NCI-H187 treated with DMSO at 0.1 percent for 48 hours (cell line): ENCODE results near the gene GFRA1.

ENCODE experiments used
- DNase-seq: peaks from one replicate; lab custom pipeline; 2025; lab: John Stamatoyannopoulos, UW

GFRA1 gene

DNA sequence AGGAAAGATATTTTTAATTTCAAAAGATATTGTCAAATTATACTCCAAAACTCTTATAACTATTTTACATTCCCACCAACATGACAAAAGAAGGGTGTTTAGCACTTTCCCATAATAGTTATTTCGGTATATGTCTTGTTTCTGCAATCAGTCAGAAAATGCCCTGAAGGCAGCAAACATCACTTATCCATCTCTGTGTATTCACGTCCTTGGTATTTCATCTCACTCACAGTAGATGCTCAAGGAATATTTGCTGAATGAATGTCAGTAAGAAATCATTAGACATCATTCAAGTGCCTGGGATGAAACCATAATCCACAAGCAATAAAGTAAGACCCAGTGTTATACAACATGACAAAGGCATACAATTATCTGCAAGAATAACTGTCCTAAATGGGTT lies 112.7 kb downstream of the GFRA1 start:
- DNase-seq: no peak

DNA sequence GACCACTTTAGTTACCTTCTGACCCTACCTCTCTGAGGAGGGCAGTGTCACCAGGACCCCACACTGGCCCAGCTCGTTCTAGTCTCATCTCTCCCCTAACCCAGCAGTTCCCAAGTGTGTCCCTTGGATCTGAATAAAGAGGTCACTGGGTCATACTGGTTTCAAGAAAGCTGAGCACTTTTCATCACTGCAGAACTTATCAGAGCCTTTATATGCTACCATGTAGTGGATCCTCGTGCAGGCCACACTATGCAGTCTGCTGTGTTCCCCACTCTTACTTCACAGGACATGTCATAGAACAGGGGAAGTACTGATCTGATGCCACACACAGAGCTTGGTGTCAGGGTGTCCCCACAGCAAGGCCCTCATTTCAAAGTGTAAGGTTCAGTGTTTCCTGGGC lies 113.8 kb downstream of the GFRA1 start:
- no peak for DNase-seq

DNA sequence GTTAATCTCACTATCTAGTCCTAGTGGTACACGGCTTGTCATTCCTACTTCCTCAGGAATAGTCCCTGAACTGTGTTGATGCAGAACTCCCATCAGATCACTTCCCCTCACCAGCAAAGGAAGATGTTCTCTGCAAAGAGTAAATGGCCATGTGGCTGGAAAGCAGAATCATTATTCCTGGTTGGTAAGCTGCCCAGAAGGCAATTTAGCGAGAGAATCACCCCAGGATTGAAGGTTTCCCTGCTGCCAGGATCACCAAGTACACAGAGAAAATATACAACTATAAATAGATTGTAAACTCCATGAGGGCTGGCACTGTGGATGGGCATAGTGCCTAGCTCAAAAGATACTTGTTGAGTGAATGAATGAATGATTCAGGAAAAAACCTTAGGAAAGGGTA lies 115.0 kb downstream of the GFRA1 start:
- no peak for DNase-seq

DNA sequence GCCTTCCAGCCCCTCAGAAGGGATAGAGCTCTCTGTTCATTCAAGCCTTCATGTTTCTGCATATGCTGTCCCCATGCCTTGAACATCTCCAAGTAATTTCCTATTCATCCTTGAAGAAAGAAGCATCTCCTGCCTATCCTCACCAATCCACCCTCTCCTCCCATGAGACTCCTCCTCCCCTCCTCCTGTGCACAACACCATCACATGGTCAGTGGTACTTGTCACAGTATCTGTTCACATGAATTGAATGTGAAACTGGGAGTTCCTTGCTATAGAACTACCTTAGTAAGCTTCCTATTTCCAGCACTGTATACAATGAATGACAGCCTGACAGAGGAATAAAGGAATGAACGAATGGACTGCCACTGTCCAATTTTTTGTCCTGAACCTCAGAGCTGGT lies 115.5 kb downstream of the GFRA1 start:
- DNase-seq: no peak

DNA sequence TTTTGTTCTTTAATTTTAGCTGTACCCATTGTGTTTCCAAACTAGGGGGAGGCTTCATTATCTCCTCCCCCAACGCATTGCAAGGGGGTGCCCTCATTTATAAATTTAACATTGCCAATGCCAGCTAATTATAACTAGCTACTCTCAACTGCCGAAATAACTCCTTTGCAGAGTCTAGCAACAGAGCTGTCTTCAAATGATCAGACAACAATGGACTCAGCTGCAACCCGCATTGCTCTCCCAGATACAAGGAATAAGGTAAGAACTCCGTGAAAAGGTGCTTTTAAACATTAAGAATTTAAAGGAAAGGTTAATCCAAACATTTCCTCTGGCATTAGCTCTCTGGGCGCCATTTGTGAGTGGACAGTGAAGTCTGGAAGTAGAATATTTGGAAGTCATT lies 116.2 kb downstream of the GFRA1 start:
- DNase-seq: no peak

DNA sequence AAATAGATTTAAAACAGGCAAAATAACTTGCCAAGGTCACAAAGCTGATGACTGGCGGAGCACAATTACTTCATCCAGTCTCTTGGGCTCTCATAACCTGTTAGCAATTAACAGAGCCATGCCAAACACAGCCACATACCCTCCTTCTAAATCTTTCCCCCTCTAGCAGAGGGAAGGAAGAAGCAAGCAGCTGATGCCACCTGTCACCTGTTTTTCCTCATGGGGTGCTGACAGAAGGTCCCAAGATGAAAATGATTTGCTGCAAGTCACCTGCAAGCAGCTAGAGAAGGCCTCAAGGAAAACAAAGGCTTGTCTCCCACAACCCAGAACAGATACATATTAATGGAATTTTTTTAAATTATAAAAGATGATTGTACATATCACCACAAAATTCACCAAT lies 117.8 kb downstream of the GFRA1 start:
- DNase-seq: no peak

DNA sequence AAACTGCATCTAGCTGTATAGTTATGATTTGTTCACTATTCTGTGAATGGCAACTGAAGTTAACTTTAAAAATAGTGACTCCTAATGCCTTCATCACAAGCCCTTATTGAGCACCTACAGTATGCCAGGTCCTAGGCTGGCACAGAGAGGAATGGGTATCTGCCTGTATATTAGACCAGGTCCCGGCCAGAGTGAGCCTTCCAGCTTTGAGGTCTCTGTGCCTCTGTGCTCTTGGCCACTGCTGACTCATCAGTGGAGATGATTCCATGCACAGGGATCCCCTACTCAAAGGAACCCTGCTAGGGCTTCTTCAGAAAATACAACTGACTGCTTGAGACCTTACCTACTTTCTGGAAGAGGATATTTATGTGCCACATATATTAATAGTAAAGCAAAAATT lies 118.4 kb downstream of the GFRA1 start:
- no peak for DNase-seq

DNA sequence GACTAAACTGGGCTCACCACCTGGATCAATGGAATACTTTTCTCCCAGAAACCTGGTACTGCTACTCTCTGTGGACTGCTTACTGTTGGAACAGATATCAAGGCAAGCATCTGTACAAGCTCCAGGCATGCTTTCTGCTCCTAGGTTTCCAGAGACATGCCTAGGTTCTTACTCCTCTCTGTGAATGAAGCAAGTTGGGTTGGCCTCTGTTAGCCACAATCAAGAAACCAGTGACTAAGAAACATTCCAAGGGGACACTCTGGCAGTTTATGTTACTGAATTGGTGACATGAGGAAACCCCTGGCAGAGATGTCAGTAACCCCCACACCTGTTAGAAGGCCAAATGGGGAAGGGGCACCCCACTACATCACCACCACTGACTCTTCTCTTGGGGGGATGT lies 121.9 kb downstream of the GFRA1 start:
- no peak for DNase-seq

DNA sequence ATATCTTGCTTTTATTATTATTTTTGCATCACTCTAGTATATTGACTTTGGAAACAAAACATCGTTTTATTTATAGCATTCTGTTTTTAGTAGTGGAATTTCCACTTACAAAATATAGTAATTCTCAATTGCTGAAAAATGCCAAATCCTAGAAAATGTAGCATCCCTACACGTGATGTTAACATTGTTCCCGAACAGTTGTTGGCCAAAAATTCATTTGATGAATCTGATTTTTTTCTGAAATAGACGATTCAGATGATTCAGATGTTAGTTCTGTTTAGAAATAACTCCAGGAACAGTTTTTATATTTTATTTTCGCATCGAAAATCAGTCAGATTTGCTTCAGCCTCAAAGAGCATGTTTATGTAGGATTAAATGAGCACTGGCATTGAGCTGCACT lies 122.4 kb downstream of the GFRA1 start:
- no peak for DNase-seq

DNA sequence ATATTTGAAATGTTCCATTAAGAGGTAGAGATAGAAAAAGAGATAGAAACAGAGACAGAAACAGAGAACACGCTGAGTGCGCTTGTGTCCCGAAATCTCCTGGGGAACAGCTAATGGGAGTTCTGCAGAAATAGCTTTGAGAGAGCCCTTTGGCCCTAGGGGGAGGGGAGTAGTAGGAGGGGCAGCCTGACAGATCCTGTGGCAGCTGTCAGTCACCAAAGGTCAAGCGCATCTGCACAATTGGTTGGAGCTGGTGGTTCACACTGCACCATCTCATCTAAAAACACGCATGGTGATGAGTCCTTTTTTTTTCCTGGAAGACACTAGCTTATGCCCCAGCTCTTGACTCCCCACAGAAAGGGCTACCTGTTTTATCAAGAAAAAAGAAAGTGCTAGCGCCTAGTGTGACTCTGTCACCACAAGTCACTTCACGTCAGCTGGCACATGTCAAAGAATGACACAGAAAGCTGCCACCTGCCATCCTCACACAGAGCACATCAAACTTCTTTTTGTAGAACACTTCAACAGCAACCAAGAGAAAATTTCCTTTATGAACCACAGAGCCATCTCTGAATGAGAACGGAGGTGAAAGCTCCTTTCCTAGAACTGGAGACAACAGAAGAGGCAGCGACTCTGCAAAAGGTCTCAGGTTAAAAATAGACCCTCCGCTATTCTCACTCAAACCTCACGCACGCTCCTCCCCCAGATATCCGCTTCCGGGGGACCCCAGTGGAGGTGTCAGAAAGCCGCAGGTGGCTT lies 125.7 kb downstream of the GFRA1 start:
- no peak for DNase-seq

DNA sequence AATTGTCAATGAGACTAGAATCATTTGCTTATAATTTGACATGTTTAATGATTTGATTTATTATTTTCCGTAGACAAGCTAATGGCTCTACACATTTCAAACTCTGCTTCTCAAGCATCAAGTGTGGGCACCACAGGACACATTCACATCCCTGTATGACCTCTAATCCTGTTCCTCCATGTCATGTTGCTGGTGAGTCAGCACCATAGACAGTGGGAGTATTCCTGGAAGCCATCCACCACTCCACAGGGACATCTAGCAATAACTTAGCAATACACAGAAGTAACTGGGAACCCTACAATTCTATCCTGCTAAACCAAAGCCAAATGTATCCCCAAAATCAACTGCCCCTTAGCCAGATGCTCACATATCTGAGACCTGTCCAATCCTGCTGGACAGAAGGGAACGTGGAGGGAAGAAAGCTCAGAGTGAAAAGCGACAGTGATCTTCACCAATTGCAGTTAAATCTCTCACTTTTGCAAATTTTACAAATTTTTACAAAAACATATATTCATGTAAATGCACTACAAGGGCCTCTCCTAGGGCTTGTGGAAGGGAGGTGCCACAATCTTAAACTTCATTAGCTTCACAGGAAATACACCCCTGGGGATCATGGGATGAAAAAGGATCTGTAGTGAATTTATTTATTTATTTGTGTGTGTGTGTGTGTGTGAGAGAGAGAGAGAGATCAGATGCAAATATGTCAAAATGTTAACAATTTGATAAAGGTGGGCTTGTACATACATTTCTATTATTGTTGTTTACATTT lies 126.5 kb downstream of the GFRA1 start:
- no peak for DNase-seq

DNA sequence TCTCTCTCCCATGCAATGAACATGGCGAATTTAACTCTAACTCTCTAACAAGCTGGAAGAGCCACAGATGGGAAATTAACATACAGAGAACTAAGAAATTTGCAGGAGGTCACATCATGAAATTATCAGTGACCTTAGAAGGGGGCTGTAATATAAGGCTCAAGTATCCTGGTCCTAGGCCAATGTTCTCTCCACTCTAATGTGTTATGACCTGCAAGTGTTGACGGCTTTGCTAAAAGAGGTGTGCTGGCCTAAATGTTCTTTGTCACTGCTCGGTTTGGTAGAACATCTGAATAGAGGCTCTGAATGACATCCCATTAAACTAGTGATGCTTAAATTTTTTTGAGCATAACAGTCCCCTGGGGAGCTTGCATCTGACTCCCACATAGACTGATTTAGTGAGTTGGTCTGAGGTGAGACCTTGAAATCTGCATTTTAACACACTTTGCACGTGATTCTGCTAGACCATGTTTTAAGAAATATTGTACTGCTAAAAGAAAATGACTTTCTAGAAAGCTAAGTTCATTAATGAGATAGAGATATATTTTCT lies 129.3 kb downstream of the GFRA1 start:
- DNase-seq: no peak

DNA sequence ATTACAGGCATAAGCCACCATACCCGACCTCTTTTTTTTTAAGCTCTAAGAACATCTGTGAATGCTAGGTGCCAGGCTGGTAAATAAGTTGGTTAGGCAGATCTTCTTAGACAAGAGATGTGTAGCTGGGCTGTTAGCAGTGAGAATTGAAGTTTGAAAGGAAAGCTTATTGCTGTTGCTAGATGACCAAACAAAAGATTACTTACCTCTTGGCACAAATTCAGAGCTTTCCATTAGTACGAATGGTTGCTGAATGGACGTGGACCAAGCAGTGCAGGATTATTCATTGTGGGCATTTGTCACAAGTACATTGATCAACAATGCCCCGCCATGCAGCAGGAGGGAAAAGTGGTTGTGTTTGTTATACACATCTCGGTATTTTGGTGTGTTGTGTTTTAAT lies 131.2 kb downstream of the GFRA1 start:
- DNase-seq: no peak

DNA sequence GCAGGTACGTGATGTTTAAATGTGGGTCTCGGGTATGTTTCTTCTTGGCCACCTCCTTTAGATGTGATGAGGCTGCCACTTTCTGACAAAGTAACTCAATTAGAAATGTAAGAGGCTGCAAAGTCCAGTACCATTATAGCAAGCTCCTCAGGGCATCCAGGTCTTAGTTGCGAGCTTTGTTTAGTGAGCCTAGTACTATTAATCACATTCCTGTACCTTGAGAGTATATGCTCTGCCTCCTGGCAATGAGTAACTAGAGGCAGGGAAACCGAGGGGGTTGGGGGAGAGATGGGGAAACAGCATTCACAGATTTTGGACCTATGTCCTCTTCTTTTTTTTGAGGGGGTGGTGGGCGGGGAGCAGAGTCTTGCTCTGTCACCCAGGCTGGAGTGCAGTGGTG lies 131.8 kb downstream of the GFRA1 start:
- DNase-seq: no peak

DNA sequence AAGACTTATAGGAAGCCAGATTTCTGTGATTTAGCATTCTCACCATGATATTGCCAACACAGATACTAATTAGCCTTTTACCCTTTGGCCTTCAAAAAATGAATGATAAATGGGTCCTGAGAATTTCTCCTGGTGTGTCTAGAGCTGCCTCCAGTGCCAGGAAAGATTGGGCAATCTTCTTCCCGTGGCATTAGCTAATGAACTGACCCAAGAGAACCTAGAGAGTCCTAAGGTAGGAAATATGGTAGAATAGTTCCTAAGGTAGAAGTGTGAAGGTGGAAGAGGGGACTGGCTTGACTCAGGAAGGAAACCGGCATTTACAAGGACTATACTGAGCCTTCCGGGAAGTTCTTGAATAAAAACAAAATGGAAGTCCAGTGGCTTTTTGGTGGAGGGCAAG lies 133.1 kb downstream of the GFRA1 start:
- no peak for DNase-seq

DNA sequence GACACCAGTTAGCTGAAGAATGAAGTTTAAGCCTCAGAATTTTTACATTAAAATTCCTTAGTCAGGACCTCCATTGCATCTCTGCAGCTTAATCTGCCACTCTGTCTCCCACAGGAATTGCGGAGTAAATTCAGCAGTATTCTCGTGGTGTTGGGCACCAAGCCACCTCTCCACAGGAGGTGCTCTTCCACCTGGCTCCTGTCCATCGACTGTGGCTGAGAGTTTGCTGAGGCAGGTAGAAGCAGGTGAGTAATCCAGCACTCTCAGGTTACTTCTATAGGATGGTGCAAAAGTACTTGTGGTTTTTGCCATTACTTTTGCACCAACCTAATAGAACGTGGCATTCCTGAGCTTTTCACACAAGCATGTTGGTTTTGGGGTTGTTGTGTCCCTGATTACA lies 134.1 kb downstream of the GFRA1 start:
- peak; percentile 71 for DNase-seq

DNA sequence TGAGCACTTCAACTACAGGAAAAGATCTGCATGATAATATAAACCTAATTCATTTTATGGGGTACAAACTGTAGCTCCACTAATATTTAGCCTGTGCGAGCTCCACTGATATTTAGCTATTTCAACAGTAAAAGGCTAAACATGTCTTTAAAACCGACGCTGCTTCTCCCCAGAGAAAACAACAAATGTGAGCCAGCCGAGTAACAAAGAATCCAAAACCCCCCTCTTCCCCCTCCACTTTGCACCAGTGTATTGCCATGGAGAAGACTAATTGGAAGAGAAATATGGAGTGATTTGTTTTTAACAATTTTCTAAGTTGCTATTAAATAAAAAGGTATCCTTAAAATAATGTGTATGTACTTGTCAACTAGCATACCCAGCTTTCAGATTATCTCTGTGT lies 136.7 kb downstream of the GFRA1 start:
- DNase-seq: no peak

DNA sequence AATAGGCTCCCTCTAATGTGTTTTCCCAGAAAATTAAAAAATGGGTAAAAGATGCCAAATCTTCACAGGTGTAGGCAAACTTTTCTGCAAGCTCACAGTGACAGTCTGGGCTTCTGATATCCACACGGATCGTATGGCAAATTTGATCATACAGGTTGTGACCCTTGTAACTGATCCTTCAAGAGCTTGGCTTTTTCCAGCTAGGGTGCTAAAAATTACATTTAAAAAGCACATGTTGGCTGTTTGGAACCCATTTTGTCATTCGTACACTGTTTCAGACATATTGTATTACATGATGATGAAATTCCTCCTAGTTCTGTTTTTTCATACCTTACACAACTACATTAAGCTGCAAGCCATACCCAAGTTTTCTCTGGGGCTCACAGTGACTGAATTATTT lies 138.7 kb downstream of the GFRA1 start:
- DNase-seq: no peak

DNA sequence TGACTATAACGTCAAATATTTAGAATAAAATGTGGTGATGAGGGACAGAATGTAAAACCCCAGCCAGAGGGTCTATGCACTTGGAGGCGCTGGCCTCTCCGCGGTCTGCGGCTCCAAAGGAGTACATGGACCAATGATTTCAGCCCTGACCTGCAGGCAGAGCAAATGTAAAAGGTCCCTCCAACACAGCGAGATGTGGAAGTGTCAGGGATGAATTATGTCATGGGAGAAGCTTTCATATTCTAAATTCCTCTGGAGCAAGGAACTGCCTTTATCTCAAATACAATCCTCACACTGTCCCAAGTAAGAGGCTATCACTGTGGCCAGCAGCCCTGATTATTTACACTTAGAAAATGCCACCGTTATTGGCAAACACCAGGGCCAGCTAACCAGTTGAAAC lies 139.4 kb downstream of the GFRA1 start:
- no peak for DNase-seq

DNA sequence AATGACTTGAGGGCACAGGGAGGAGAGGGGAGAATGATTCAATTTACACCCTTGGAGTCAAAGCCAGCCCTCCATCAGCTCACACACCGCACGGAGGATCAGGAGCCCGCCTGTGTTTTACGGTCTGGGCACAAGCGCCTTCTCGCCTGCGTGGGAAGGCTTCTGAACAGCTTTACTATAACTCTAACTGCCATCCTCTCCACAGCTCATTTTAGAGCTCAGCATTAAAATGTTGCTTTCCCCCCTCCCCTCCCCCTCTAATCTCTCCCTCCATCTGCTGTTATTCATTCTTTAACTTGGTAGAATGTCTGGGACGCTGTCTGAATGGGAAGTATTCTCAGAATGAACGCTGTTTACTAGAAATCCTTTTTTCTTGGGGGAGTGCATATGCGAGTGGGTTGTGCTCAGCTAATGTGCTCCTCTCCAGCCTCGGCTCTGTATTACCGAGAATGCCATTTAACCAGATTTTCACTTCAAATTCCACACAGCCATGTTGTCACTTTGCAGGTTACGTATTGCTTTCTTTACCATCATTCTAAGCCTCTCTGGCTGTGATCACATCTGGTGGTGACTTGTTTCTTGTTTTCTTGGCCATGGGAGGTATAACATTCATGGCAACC lies 140.1 kb downstream of the GFRA1 start:
- no peak for DNase-seq

DNA sequence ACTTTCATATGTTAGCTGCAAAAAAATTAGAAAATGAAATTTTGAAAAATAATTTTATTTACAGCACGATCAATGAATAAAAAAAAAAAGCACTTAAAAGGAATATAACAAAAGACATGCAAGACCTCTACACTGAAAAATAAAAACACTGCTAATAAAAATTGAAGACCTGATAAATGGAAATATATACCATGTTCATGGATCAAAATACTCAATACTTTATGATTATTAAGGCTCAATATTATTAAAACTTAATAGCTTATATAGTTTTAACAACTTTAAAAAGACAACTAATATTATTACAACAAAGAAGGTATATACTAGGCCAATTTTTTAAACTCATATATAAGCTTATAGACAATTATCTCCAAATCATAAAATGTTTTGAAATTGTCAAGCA lies 143.0 kb downstream of the GFRA1 start:
- DNase-seq: no peak

DNA sequence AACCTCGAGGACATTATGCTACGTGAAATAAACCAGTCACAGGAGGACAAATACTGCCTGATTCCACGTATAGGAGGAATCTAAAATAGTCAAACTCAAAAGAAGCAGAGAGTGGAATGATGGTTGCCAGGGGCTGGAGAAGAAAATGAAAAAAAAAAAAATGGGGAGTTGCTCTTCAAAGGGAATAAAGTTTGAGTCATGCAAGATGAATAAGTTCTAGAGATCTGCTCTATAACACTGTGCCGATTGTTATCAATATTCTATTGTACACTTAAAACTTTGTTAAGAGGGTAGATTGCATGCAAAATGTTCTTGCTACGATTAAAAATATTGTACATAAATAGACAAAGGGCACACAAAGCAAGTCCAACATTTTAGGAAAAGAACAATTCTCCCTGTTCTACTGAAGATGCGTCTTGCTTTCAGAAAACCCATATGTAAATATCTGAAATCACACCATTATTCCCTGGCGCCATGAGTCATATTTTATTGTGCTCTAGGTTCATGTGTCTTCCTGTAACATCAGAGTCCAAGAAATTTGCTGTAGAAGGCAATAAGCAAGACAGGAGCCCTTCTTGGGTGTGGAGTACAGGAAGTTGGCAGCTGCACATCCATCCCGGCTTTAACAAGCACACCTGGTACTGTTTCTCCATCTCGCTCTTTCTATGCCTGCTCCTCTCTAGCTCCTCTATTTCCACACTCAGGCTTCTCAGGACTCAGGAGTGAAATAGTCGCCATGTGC lies 145.9 kb downstream of the GFRA1 start:
- DNase-seq: no peak
